GM23338 (cell line): ENCODE data around the gene BLTP2. TPM values are rescaled to one million over a fixed set of nuclear protein-coding genes. Genes with fewer than 3 reads are reported as not detected.

Experiments used
- ATAC-seq: fragments of 200-7000 bp; cut with Tn5 transposase; 3 replicates; pipeline ENCODE4 v1.9.1; 2020
- DNase-seq: peaks from one replicate; pipeline ENCODE4 v3.0.0-alpha.2; 2015; ENCODE audit warnings: low spot score
- H2AFZ ChIP-seq: fragments of 200-600 bp; sonication (generic); 2 replicates; pipeline ENCODE4 v1.8.0; 2016; ENCODE audit warnings: antibody characterized with exemption, mild to moderate bottlenecking, moderate library complexity
- H3F3A ChIP-seq: fragments of 200-600 bp; sonication (generic); replicated peaks from 2 replicates; pipeline ENCODE4 v1.8.0; 2017; ENCODE audit warnings: antibody characterized with exemption, mixed run types, low read depth
- H3K27ac ChIP-seq: fragments of 200-600 bp; sonication (generic); 2 replicates; pipeline ENCODE4 v1.6.1; 2016; ENCODE audit warnings: low read depth
- H3K27me3 ChIP-seq: fragments of 200-600 bp; sonication (generic); 2 replicates; pipeline ENCODE4 v1.8.0; 2016; ENCODE audit warnings: mild to moderate bottlenecking, mixed run types, moderate library complexity; ENCODE audit not compliant: insufficient read depth
- H3K36me3 ChIP-seq: fragments of 200-600 bp; sonication (generic); 2 replicates; pipeline ENCODE4 v1.8.0; 2016; ENCODE audit warnings: mild to moderate bottlenecking; ENCODE audit not compliant: insufficient read depth
- H3K4me1 ChIP-seq: fragments of 200-600 bp; sonication (generic); 2 replicates; pipeline ENCODE4 v1.8.0; 2016; ENCODE audit warnings: mild to moderate bottlenecking, moderate library complexity; ENCODE audit not compliant: insufficient read depth
- H3K4me2 ChIP-seq: fragments of 200-600 bp; sonication (generic); 2 replicates; pipeline ENCODE4 v1.7.1; 2017; ENCODE audit warnings: mixed run types
- H3K4me3 ChIP-seq: fragments of 200-600 bp; sonication (generic); 2 replicates; pipeline ENCODE4 v1.6.1; 2016; ENCODE audit warnings: mixed run types
- H3K79me2 ChIP-seq: fragments of 200-600 bp; sonication (generic); replicated peaks from 2 replicates; pipeline ENCODE4 v1.8.0; 2017; ENCODE audit warnings: mild to moderate bottlenecking; ENCODE audit not compliant: insufficient read depth
- H3K9me2 ChIP-seq: fragments of 200-600 bp; sonication (generic); 2 replicates; pipeline ENCODE4 v1.8.0; 2017; ENCODE audit not compliant: insufficient read depth
- H4K20me1 ChIP-seq: fragments of 200-600 bp; sonication (generic); replicated peaks from 2 replicates; pipeline ENCODE4 v1.8.0; 2017; ENCODE audit warnings: mild to moderate bottlenecking; ENCODE audit not compliant: insufficient read depth
- H3K27ac Mint-ChIP-seq: 2 replicates; pipeline ENCODE4 v1.8.0; 2020; ENCODE audit warnings: inconsistent platforms, mild to moderate bottlenecking, moderate library complexity, mixed read lengths
- H3K27me3 Mint-ChIP-seq: 3 replicates; pipeline ENCODE4 v1.8.0; 2022; ENCODE audit warnings: low read depth, mild to moderate bottlenecking, moderate library complexity, mixed read lengths, inconsistent platforms; ENCODE audit not compliant: insufficient read depth, poor library complexity
- H3K36me3 Mint-ChIP-seq: 3 replicates; pipeline ENCODE4 v1.8.0; 2021; ENCODE audit warnings: low read depth, mild to moderate bottlenecking, inconsistent platforms, moderate library complexity, mixed read lengths
- H3K4me1 Mint-ChIP-seq: 3 replicates; pipeline ENCODE4 v1.8.0; 2020; ENCODE audit warnings: mild to moderate bottlenecking, inconsistent platforms, mixed read lengths
- H3K4me3 Mint-ChIP-seq: 3 replicates; pipeline ENCODE4 v1.8.0; 2021; ENCODE audit warnings: moderate library complexity, mild to moderate bottlenecking, inconsistent platforms, mixed read lengths
- H3K9me3 Mint-ChIP-seq: 3 replicates; pipeline ENCODE4 v1.8.0; 2020; ENCODE audit warnings: moderate library complexity, mild to moderate bottlenecking, inconsistent platforms, mixed read lengths
- CREB1 ChIP-seq: fragments of 250-450 bp; sonication (Bioruptor Pico); IDR thresholded peaks from 2 replicates; pipeline ENCODE4 v1.5.0; 2020; ENCODE audit warnings: low read depth, mild to moderate bottlenecking, moderate library complexity
- ETS1 ChIP-seq: IDR thresholded peaks from 2 replicates; pipeline ENCODE4 v1.6.1; 2016; ENCODE audit warnings: antibody characterized with exemption
- EZH2 ChIP-seq: fragments of 200-600 bp; sonication (generic); IDR thresholded peaks from one replicate; pipeline ENCODE4 v1.8.0; 2017; ENCODE audit warnings: antibody characterized with exemption, mild to moderate bottlenecking, low read depth; ENCODE audit not compliant: unreplicated experiment
- EZH2phosphoT487 ChIP-seq: fragments of 200-600 bp; sonication (generic); IDR thresholded peaks from one replicate; pipeline ENCODE4 v1.8.1; 2018; ENCODE audit warnings: antibody characterized with exemption; ENCODE audit not compliant: unreplicated experiment
- JUNB ChIP-seq: IDR thresholded peaks from one replicate; pipeline ENCODE4 v1.6.1; 2016; ENCODE audit warnings: antibody characterized with exemption; ENCODE audit not compliant: unreplicated experiment
- NANOG ChIP-seq: IDR thresholded peaks from 2 replicates; pipeline ENCODE4 v1.6.1; 2016; ENCODE audit warnings: antibody characterized with exemption, borderline replicate concordance
- REST ChIP-seq: IDR thresholded peaks from one replicate; pipeline ENCODE4 v1.6.1; 2018; ENCODE audit warnings: antibody characterized with exemption; ENCODE audit not compliant: unreplicated experiment
- STAT1 ChIP-seq: IDR thresholded peaks from one replicate; pipeline ENCODE4 v1.6.1; 2016; ENCODE audit warnings: antibody characterized with exemption; ENCODE audit not compliant: unreplicated experiment
- polyA plus RNA-seq: library from polyadenylated mRNA; unstranded; fragments of >200 nt; fragmentation: Nextera tagmentation; extraction: Ambion mirVana; gene quantifications from 2 replicates; pipeline ENCODE4 v1.2.1, GENCODE V29; 2016
- total RNA-seq: library from RNA; depleted of rRNA; stranded (reverse); fragments of >200 nt; shearing (Covaris generic); gene quantifications from 2 replicates; pipeline ENCODE4 v1.2.3, GENCODE V29; 2014
- TF ChIP-seq, protein P1 (sequence below): fragments of 250-450 bp; sonication (Bioruptor Pico); IDR thresholded peaks from 2 replicates; pipeline ENCODE4 v1.5.0; 2020; ENCODE audit warnings: mild to moderate bottlenecking, moderate library complexity
- TF ChIP-seq, protein P2 (sequence below), 2 experiments: fragments of 200-600 bp in 1 of 2; sonication (generic) in 1 of 2; conservative IDR thresholded peaks; 2 replicates each; pipeline versions ENCODE4 v1.5.1 to v1.6.1; 2016 to 2017; ENCODE audit warnings: antibody characterized with exemption in 2 of 2, low read depth in 2 of 2, mild to moderate bottlenecking in 2 of 2, moderate library complexity in 1 of 2

Gene BLTP2
- total and polyA plus RNA-seq, 2 experiments from 2014 or later = 58.6 to 166 TPM

DNA sequence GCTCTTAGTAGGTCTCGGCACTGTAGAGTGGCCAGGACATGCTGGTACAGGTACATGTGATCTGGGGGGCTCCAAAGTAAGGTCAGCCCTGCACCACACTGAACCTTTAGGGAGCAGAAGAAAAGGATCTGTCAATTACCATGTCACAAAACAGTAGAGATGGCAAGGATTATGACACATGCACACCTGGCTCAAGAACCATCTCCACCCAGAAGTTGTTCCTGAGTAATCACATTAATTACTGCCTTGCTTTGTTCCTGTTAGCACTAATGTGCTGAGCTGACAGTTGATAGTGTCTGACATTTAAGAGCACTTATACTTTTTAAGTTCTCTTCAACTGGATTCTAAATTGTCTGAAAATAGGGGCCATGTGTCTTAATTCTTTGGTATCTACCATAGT is 9.5 kb downstream of the BLTP2 start:
- no peaks in the 10 kb centered on the region; the same call in 2 of the 3 replicates for H3K4me1 Mint-ChIP-seq
- DNase-seq (no peak), ATAC-seq (no peak)
- Histone ChIP-seq H3K27me3 (no peaks in the 10 kb centered on the region), H3K36me3 (peaks cover 83% of the 10 kb centered on the region), H3K27ac (no peak overlapping the region), H3K4me3 (no peak overlapping the region), H3K4me1 (no peaks in the 10 kb centered on the region), H4K20me1 (peaks cover 39% of the 10 kb centered on the region), H3K9me2 (no peaks in the 10 kb centered on the region), H3F3A (0 out of 2 replicates have a peak, but pooled peaks cover 15% of the 10 kb centered on the region), H3K79me2 (peaks cover 40% of the 10 kb centered on the region), H3K4me2 (no peak overlapping the region), H2AFZ (no peak overlapping the region)
- TF ChIP-seq EZH2phosphoT487 = no peak
- no peak for TF ChIP-seq REST
- TF ChIP-seq ETS1 = no peak
- TF ChIP-seq, protein P1, sequence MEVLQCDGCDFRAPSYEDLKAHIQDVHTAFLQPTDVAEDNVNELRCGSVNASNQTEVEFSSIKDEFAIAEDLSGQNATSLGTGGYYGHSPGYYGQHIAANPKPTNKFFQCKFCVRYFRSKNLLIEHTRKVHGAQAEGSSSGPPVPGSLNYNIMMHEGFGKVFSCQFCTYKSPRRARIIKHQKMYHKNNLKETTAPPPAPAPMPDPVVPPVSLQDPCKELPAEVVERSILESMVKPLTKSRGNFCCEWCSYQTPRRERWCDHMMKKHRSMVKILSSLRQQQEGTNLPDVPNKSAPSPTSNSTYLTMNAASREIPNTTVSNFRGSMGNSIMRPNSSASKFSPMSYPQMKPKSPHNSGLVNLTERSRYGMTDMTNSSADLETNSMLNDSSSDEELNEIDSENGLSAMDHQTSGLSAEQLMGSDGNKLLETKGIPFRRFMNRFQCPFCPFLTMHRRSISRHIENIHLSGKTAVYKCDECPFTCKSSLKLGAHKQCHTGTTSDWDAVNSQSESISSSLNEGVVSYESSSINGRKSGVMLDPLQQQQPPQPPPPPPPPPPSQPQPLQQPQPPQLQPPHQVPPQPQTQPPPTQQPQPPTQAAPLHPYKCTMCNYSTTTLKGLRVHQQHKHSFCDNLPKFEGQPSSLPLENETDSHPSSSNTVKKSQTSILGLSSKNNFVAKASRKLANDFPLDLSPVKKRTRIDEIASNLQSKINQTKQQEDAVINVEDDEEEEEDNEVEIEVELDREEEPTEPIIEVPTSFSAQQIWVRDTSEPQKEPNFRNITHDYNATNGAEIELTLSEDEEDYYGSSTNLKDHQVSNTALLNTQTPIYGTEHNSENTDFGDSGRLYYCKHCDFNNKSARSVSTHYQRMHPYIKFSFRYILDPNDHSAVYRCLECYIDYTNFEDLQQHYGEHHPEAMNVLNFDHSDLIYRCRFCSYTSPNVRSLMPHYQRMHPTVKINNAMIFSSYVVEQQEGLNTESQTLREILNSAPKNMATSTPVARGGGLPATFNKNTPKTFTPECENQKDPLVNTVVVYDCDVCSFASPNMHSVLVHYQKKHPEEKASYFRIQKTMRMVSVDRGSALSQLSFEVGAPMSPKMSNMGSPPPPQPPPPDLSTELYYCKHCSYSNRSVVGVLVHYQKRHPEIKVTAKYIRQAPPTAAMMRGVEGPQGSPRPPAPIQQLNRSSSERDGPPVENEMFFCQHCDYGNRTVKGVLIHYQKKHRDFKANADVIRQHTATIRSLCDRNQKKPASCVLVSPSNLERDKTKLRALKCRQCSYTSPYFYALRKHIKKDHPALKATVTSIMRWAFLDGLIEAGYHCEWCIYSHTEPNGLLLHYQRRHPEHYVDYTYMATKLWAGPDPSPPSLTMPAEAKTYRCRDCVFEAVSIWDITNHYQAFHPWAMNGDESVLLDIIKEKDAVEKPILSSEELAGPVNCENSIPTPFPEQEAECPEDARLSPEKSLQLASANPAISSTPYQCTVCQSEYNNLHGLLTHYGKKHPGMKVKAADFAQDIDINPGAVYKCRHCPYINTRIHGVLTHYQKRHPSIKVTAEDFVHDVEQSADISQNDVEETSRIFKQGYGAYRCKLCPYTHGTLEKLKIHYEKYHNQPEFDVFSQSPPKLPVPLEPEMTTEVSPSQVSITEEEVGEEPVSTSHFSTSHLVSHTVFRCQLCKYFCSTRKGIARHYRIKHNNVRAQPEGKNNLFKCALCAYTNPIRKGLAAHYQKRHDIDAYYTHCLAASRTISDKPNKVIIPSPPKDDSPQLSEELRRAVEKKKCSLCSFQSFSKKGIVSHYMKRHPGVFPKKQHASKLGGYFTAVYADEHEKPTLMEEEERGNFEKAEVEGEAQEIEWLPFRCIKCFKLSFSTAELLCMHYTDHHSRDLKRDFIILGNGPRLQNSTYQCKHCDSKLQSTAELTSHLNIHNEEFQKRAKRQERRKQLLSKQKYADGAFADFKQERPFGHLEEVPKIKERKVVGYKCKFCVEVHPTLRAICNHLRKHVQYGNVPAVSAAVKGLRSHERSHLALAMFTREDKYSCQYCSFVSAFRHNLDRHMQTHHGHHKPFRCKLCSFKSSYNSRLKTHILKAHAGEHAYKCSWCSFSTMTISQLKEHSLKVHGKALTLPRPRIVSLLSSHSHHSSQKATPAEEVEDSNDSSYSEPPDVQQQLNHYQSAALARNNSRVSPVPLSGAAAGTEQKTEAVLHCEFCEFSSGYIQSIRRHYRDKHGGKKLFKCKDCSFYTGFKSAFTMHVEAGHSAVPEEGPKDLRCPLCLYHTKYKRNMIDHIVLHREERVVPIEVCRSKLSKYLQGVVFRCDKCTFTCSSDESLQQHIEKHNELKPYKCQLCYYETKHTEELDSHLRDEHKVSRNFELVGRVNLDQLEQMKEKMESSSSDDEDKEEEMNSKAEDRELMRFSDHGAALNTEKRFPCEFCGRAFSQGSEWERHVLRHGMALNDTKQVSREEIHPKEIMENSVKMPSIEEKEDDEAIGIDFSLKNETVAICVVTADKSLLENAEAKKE (CRISPR knock-in tag) = no peak
- no peak for TF ChIP-seq NANOG
- no peak for TF ChIP-seq CREB1
- TF ChIP-seq, protein P2, sequence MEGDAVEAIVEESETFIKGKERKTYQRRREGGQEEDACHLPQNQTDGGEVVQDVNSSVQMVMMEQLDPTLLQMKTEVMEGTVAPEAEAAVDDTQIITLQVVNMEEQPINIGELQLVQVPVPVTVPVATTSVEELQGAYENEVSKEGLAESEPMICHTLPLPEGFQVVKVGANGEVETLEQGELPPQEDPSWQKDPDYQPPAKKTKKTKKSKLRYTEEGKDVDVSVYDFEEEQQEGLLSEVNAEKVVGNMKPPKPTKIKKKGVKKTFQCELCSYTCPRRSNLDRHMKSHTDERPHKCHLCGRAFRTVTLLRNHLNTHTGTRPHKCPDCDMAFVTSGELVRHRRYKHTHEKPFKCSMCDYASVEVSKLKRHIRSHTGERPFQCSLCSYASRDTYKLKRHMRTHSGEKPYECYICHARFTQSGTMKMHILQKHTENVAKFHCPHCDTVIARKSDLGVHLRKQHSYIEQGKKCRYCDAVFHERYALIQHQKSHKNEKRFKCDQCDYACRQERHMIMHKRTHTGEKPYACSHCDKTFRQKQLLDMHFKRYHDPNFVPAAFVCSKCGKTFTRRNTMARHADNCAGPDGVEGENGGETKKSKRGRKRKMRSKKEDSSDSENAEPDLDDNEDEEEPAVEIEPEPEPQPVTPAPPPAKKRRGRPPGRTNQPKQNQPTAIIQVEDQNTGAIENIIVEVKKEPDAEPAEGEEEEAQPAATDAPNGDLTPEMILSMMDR (conservative IDR thresholded peaks at IDR 0.05; ENCODE audit: low read depth in 2 of 2) = no peak
- TF ChIP-seq STAT1 = no peak
- TF ChIP-seq EZH2 = no peak
- no peak for TF ChIP-seq JUNB
- peaks cover 1% of the 10 kb centered on the region for H3K27me3 Mint-ChIP-seq
- H3K36me3 Mint-ChIP-seq = peaks cover 96% of the 10 kb centered on the region
- H3K27ac Mint-ChIP-seq = no peak overlapping the region
- H3K4me3 Mint-ChIP-seq = no peak overlapping the region
- H3K9me3 Mint-ChIP-seq = no peaks in the 10 kb centered on the region
